SK-N-SH treated with all-trans-retinoic acid at 6 μM for 48 hours (cell line): ENCODE data around the gene CORO7.
A peak's percentile ranks its signal among the peaks of the same experiment; 100 is the strongest.

Experiments
- ATAC-seq: fragments of 200-7000 bp; cut with Tn5 transposase; 3 replicates; pipeline ENCODE4 v1.9.1; 2020; ENCODE audit warnings: mild to moderate bottlenecking, moderate library complexity
- ARNTL ChIP-seq: fragments of 450-650 bp; formaldehyde crosslinking; IDR thresholded peaks from 2 replicates; pipeline ENCODE4 v1.5.0; 2020; ENCODE audit warnings: low read depth, mild to moderate bottlenecking, moderate library complexity, borderline replicate concordance
- BACH2 ChIP-seq: fragments of 250-450 bp; sonication (Bioruptor Pico); IDR thresholded peaks from 2 replicates; pipeline ENCODE4 v1.9.0; 2021; ENCODE audit warnings: mild to moderate bottlenecking, borderline replicate concordance
- CSDC2 ChIP-seq: fragments of 250-450 bp; sonication (Bioruptor Pico); IDR thresholded peaks from 2 replicates; pipeline ENCODE4 v1.5.0; 2020; ENCODE audit warnings: mild to moderate bottlenecking, moderate library complexity
- ESRRG ChIP-seq: fragments of 250-450 bp; sonication (Bioruptor Pico); IDR thresholded peaks from 2 replicates; pipeline ENCODE4 v1.6.1; 2021; ENCODE audit warnings: mild to moderate bottlenecking
- GLIS3 ChIP-seq: fragments of 250-450 bp; sonication (Bioruptor Pico); IDR thresholded peaks from 2 replicates; pipeline ENCODE4 v1.5.0; 2020; ENCODE audit warnings: mild to moderate bottlenecking, moderate library complexity
- ISL1 ChIP-seq: fragments of 250-450 bp; sonication (Bioruptor Pico); IDR thresholded peaks from 2 replicates; pipeline ENCODE4 v2.1.2; 2022; ENCODE audit warnings: mild to moderate bottlenecking, moderate library complexity
- PPARA ChIP-seq: fragments of 250-450 bp; sonication (Bioruptor Pico); IDR thresholded peaks from 2 replicates; pipeline ENCODE4 v1.5.0; 2020; ENCODE audit warnings: mild to moderate bottlenecking, borderline replicate concordance
- SNAI2 ChIP-seq: fragments of 250-450 bp; sonication (Bioruptor Pico); IDR thresholded peaks from 2 replicates; pipeline ENCODE4 v1.5.0; 2020; ENCODE audit warnings: mild to moderate bottlenecking, moderate library complexity
- TCF4 ChIP-seq: fragments of 250-450 bp; sonication (Bioruptor Pico); IDR thresholded peaks from 2 replicates; pipeline ENCODE4 v1.8.0; 2021; ENCODE audit warnings: mild to moderate bottlenecking, moderate library complexity, borderline replicate concordance
- TOX ChIP-seq: fragments of 250-450 bp; sonication (Bioruptor Pico); IDR thresholded peaks from 2 replicates; pipeline ENCODE4 v1.8.0; 2021; ENCODE audit warnings: mild to moderate bottlenecking, moderate library complexity, borderline replicate concordance
- ZFP3 ChIP-seq: fragments of 250-450 bp; sonication (Bioruptor Pico); IDR thresholded peaks from 2 replicates; pipeline ENCODE4 v1.5.0; 2020; ENCODE audit warnings: mild to moderate bottlenecking, moderate library complexity
- ZNF565 ChIP-seq: fragments of 450-650 bp; formaldehyde crosslinking; conservative IDR thresholded peaks from 2 replicates; pipeline ENCODE4 v1.5.0; 2020; ENCODE audit warnings: low read depth, mild to moderate bottlenecking, moderate library complexity
- ZNF70 ChIP-seq: fragments of 450-650 bp; formaldehyde crosslinking; IDR thresholded peaks from 2 replicates; pipeline ENCODE4 v1.5.0; 2020; ENCODE audit warnings: mild to moderate bottlenecking, moderate library complexity
- ZNF8 ChIP-seq: fragments of 450-650 bp; formaldehyde crosslinking; IDR thresholded peaks from 2 replicates; pipeline ENCODE4 v1.5.0; 2020; ENCODE audit warnings: mild to moderate bottlenecking, moderate library complexity
- TF ChIP-seq, protein P1 (sequence below): fragments of 250-450 bp; sonication (Bioruptor Pico); IDR thresholded peaks from 2 replicates; pipeline ENCODE4 v1.5.1; 2021; ENCODE audit warnings: mild to moderate bottlenecking, moderate library complexity
- TF ChIP-seq, protein P2 (sequence below): fragments of 250-450 bp; sonication (Bioruptor Pico); IDR thresholded peaks from 2 replicates; pipeline ENCODE4 v1.8.0; 2020; ENCODE audit warnings: mild to moderate bottlenecking, moderate library complexity, borderline replicate concordance
- TF ChIP-seq, protein P3 (sequence below): fragments of 250-450 bp; sonication (Bioruptor Pico); IDR thresholded peaks from 2 replicates; pipeline ENCODE4 v1.5.1; 2020; ENCODE audit warnings: low read depth, mild to moderate bottlenecking, moderate library complexity
- TF ChIP-seq, protein P4 (sequence below): fragments of 250-450 bp; sonication (Bioruptor Pico); IDR thresholded peaks from 2 replicates; pipeline ENCODE4 v1.8.0; 2021; ENCODE audit warnings: low read depth, mild to moderate bottlenecking, moderate library complexity, borderline replicate concordance
- TF ChIP-seq, protein P5 (sequence below): fragments of 250-450 bp; sonication (Bioruptor Pico); IDR thresholded peaks from 2 replicates; pipeline ENCODE4 v1.5.0; 2020; ENCODE audit warnings: mild to moderate bottlenecking, moderate library complexity

CORO7 gene

DNA sequence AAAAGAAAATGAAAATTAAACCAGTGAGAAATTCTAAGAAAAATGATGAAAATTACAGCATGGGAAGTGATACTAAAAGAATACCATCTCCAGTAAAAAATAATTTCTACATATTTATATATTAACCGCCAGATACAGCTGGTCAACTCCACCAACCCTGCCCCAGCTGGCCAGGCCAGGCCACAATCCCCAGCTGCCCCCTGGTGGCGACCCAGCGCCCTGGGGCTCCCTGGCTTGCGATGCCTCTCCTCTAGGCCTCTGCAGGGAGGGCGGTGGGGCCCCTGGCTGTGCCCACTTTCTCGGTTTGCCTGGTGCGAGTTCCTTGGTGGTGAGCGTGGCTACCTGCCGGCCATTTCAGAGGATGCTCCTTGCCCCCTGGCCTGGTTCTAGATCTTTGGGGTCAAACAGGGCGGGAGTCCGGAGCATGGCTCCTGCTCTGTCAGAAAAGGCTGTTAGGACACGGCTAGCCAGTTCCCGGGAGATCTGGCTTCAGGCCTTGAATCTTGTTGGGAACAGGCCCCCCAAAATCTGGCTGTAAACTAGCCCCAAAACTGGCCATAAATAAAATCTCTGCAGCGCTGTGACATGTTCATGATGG, 86.0 kb downstream of the CORO7 start:
- peak; percentile 87 for ATAC-seq
- TF ChIP-seq PPARA (CRISPR knock-in tag), result no peak
- TF ChIP-seq ESRRG (CRISPR knock-in tag), result no peak
- TF ChIP-seq TCF4, result no peak
- TF ChIP-seq, protein P1, sequence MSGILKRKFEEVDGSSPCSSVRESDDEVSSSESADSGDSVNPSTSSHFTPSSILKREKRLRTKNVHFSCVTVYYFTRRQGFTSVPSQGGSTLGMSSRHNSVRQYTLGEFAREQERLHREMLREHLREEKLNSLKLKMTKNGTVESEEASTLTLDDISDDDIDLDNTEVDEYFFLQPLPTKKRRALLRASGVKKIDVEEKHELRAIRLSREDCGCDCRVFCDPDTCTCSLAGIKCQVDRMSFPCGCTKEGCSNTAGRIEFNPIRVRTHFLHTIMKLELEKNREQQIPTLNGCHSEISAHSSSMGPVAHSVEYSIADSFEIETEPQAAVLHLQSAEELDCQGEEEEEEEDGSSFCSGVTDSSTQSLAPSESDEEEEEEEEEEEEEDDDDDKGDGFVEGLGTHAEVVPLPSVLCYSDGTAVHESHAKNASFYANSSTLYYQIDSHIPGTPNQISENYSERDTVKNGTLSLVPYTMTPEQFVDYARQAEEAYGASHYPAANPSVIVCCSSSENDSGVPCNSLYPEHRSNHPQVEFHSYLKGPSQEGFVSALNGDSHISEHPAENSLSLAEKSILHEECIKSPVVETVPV (CRISPR knock-in tag), result no peak
- TF ChIP-seq BACH2 (CRISPR knock-in tag), result no peak
- no peak for TF ChIP-seq ISL1

DNA sequence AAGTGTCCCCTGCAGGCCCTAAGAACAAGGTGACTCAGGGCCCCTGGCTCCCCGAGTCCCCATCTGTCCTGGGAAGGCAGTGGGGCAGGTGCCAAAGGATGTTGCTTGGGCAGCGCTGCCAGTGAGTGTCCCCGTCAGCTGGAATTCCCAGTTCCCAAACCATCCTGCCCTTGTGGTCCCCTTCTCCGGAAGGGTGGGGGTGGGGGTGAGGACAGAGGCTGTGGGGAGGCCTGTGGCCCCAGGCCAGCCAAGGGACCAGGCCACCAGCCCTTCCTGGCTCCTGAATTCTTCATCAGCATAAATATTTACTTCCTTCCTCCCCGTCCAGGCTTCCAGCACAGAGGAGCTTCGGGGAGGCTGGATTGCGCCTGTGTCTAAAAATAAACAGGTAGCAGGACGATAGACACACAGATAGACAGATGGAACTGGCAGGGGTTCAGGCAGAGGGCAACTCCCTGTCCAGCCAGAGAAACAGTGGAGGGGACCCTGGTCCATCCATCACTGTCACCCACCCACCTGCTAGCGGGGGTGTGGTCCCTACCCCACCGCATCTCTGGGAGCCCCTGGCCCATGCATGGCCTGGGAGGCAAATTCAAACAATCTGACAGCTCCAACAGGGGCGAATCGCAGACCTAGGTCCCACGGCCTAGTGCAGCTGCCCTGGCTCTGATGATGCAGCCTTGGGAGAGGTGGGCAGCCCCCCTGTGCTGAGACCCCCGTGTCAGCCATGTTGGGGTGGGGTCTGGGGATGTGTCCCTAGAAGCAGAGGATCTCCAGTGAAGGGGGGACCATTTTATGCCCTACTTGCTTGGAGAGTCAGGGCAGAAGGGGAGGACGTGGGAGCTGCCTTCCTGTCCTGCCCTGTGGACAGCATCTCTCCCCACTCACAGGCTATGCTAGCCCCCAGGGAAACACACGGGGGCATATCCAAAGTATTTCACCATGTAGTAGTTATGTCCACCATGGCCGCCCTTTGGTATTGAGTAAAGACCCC, 87.3 kb downstream of the CORO7 start:
- no peak for TF ChIP-seq BACH2 (CRISPR knock-in tag)
- no peak for ATAC-seq

DNA sequence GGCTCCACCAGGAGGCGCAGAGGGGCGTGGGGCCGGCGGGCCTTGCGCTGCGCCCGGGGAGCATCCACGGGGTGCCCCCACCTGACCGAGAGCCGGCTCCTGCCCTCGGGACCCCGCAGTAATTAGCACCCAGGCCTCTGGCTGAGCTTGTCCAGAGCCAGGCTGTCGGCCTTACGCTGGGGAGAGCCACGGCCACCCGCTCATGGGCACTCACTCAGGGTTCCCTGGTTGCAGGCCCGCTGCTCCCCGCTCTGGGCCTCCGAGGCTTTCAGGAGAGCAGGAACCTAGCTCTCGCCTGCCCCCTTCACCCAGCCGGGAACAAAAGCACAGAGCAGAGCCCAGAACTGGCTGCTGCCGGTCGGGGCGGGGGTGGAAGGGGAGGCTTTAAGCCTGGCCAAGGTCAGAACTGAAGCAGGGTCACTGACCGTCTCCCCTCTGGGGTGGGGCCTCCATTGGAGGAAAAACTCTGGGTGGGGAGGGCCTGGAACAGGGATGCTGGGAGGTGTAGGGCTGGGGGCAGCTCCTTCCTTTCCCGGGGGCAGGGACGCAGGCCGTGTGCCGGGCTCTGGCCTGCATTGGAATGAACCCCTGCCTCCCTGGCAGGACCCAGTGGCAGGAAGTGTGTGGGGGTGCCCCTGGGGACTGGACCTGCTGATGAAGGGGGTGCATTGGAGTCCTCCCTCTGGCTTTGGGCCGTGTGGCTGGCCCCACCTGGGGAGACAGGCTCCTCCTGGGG, 88.2 kb downstream of the CORO7 start:
- TF ChIP-seq GLIS3 (no peak), CSDC2 (CRISPR knock-in tag) (no peak), ESRRG (CRISPR knock-in tag) (no peak), ISL1 (no peak), BACH2 (CRISPR knock-in tag) (no peak), ZNF565 (CRISPR knock-in tag) (no peak), TOX (CRISPR knock-in tag) (no peak), SNAI2 (CRISPR knock-in tag) (no peak), ZNF70 (CRISPR knock-in tag) (no peak), ZNF8 (CRISPR knock-in tag) (no peak), TCF4 (no peak), ZFP3 (CRISPR knock-in tag) (no peak), PPARA (CRISPR knock-in tag) (no peak), ARNTL (CRISPR knock-in tag) (no peak)
- TF ChIP-seq, protein P2, sequence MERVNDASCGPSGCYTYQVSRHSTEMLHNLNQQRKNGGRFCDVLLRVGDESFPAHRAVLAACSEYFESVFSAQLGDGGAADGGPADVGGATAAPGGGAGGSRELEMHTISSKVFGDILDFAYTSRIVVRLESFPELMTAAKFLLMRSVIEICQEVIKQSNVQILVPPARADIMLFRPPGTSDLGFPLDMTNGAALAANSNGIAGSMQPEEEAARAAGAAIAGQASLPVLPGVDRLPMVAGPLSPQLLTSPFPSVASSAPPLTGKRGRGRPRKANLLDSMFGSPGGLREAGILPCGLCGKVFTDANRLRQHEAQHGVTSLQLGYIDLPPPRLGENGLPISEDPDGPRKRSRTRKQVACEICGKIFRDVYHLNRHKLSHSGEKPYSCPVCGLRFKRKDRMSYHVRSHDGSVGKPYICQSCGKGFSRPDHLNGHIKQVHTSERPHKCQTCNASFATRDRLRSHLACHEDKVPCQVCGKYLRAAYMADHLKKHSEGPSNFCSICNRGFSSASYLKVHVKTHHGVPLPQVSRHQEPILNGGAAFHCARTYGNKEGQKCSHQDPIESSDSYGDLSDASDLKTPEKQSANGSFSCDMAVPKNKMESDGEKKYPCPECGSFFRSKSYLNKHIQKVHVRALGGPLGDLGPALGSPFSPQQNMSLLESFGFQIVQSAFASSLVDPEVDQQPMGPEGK (CRISPR knock-in tag), result no peak
- TF ChIP-seq, protein P3, sequence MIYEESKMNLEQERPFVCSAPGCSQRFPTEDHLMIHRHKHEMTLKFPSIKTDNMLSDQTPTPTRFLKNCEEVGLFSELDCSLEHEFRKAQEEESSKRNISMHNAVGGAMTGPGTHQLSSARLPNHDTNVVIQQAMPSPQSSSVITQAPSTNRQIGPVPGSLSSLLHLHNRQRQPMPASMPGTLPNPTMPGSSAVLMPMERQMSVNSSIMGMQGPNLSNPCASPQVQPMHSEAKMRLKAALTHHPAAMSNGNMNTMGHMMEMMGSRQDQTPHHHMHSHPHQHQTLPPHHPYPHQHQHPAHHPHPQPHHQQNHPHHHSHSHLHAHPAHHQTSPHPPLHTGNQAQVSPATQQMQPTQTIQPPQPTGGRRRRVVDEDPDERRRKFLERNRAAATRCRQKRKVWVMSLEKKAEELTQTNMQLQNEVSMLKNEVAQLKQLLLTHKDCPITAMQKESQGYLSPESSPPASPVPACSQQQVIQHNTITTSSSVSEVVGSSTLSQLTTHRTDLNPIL, result no peak
- TF ChIP-seq, protein P4, sequence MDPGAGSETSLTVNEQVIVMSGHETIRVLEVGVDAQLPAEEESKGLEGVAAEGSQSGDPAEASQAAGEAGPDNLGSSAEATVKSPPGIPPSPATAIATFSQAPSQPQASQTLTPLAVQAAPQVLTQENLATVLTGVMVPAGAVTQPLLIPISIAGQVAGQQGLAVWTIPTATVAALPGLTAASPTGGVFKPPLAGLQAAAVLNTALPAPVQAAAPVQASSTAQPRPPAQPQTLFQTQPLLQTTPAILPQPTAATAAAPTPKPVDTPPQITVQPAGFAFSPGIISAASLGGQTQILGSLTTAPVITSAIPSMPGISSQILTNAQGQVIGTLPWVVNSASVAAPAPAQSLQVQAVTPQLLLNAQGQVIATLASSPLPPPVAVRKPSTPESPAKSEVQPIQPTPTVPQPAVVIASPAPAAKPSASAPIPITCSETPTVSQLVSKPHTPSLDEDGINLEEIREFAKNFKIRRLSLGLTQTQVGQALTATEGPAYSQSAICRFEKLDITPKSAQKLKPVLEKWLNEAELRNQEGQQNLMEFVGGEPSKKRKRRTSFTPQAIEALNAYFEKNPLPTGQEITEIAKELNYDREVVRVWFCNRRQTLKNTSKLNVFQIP (CRISPR knock-in tag), result no peak
- TF ChIP-seq, protein P1 (CRISPR knock-in tag), result no peak
- TF ChIP-seq, protein P5, sequence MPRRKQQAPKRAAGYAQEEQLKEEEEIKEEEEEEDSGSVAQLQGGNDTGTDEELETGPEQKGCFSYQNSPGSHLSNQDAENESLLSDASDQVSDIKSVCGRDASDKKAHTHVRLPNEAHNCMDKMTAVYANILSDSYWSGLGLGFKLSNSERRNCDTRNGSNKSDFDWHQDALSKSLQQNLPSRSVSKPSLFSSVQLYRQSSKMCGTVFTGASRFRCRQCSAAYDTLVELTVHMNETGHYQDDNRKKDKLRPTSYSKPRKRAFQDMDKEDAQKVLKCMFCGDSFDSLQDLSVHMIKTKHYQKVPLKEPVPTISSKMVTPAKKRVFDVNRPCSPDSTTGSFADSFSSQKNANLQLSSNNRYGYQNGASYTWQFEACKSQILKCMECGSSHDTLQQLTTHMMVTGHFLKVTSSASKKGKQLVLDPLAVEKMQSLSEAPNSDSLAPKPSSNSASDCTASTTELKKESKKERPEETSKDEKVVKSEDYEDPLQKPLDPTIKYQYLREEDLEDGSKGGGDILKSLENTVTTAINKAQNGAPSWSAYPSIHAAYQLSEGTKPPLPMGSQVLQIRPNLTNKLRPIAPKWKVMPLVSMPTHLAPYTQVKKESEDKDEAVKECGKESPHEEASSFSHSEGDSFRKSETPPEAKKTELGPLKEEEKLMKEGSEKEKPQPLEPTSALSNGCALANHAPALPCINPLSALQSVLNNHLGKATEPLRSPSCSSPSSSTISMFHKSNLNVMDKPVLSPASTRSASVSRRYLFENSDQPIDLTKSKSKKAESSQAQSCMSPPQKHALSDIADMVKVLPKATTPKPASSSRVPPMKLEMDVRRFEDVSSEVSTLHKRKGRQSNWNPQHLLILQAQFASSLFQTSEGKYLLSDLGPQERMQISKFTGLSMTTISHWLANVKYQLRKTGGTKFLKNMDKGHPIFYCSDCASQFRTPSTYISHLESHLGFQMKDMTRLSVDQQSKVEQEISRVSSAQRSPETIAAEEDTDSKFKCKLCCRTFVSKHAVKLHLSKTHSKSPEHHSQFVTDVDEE (CRISPR knock-in tag), result no peak
- peak; percentile 88 for ATAC-seq
